ENCODE data around the gene COL4A1.

COL4A1 gene

DNA sequence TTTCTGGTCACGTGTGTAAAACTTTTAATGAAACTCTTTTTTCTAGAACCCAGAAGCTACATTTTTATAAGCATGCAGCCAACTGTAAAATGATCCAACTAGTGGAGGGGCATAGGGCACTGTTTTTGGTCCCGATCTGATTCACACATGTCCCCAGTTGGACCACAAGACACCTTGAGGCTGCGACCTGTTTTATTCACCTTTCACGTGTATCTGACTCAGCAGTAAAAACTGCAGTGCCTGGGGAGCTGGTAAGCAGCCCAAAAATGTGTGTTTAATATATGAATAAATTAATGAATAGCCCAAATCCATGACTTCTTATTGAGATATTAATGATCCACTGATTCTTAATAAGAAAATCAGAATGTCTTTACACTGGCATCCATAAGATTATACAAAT lies 140.4 kb downstream of the COL4A1 start:
- DNase-seq, result no peak
- no peak overlapping the region for H2BK120ac ChIP-seq (ENCODE audit: low read depth, low read length)
- no peak overlapping the region for H3K56ac ChIP-seq (ENCODE audit: low read length)
- no CpG with 5 or more reads among the region's 4 CpGs for WGBS (ENCODE audit: extremely low coverage, insufficient coverage, low lambda C conversion rate)
- no peak overlapping the region for H2AK5ac ChIP-seq (ENCODE audit: low read length)
- no peak overlapping the region for H3K27ac ChIP-seq (ENCODE audit: low read depth, low read length)
- no peaks in the 10 kb centered on the region for H3K79me2 ChIP-seq (ENCODE audit: control insufficient read depth, insufficient read depth, low read length)
- no peak overlapping the region for H3K4ac ChIP-seq (ENCODE audit: low read depth, low read length)
- H3K4me3 ChIP-seq (ENCODE audit: low read length), result no peak overlapping the region
- peaks cover 7% of the 10 kb centered on the region for H3K36me3 ChIP-seq (ENCODE audit: control insufficient read depth, insufficient read depth, low read length)
- H3K23ac ChIP-seq (ENCODE audit: low read length), result no peak overlapping the region
- no peaks in the 10 kb centered on the region for H3K27me3 ChIP-seq (ENCODE audit: insufficient read depth, low read length, poor library complexity)
- H2BK15ac ChIP-seq (replicated peaks; ENCODE audit: low read depth), result no peak overlapping the region
- H4K5ac ChIP-seq (ENCODE audit: low read length), result no peak overlapping the region
- H4K8ac ChIP-seq (ENCODE audit: low read depth, low read length), result no peak overlapping the region
- no peak overlapping the region for H3K4me2 ChIP-seq (ENCODE audit: low read length)
- H3K79me1 ChIP-seq (ENCODE audit: low read length), result no peaks in the 10 kb centered on the region
- no peak overlapping the region for H2BK5ac ChIP-seq (ENCODE audit: low read length)
- H3K4me1 ChIP-seq (ENCODE audit: control insufficient read depth, low read depth, low read length), result no peaks in the 10 kb centered on the region
- no peak overlapping the region for H3K18ac ChIP-seq (ENCODE audit: low read length)
- no peak overlapping the region for H3K9ac ChIP-seq (ENCODE audit: low read length)

GRCh38 chr13:110164706-110165105 lies 142.3 kb downstream of the COL4A1 start:
- Histone ChIP-seq H3K4me3 (ENCODE audit: low read length) (no peak overlapping the region), H3K27me3 (ENCODE audit: insufficient read depth, low read length, poor library complexity) (no peaks in the 10 kb centered on the region), H2BK5ac (ENCODE audit: low read length) (no peak overlapping the region), H3K4ac (ENCODE audit: low read depth, low read length) (no peak overlapping the region), H4K8ac (ENCODE audit: low read depth, low read length) (no peak overlapping the region), H2BK15ac (replicated peaks; ENCODE audit: low read depth) (no peak overlapping the region), H3K23ac (ENCODE audit: low read length) (no peak overlapping the region), H2BK120ac (ENCODE audit: low read depth, low read length) (no peak overlapping the region), H3K18ac (ENCODE audit: low read length) (no peak overlapping the region), H3K27ac (ENCODE audit: low read depth, low read length) (no peak overlapping the region), H2AK5ac (ENCODE audit: low read length) (no peak overlapping the region), H4K5ac (ENCODE audit: low read length) (no peak overlapping the region), H3K36me3 (ENCODE audit: control insufficient read depth, insufficient read depth, low read length) (peaks cover 9% of the 10 kb centered on the region), H3K79me2 (ENCODE audit: control insufficient read depth, insufficient read depth, low read length) (no peaks in the 10 kb centered on the region), H3K79me1 (ENCODE audit: low read length) (no peaks in the 10 kb centered on the region), H3K4me2 (ENCODE audit: low read length) (no peak overlapping the region), H3K4me1 (ENCODE audit: control insufficient read depth, low read depth, low read length) (no peaks in the 10 kb centered on the region), H3K56ac (ENCODE audit: low read length) (no peak overlapping the region), H3K9ac (ENCODE audit: low read length) (no peak overlapping the region)
- no CpG with 5 or more reads among the region's 8 CpGs for WGBS (ENCODE audit: extremely low coverage, insufficient coverage, low lambda C conversion rate)
- no peak for DNase-seq

DNA sequence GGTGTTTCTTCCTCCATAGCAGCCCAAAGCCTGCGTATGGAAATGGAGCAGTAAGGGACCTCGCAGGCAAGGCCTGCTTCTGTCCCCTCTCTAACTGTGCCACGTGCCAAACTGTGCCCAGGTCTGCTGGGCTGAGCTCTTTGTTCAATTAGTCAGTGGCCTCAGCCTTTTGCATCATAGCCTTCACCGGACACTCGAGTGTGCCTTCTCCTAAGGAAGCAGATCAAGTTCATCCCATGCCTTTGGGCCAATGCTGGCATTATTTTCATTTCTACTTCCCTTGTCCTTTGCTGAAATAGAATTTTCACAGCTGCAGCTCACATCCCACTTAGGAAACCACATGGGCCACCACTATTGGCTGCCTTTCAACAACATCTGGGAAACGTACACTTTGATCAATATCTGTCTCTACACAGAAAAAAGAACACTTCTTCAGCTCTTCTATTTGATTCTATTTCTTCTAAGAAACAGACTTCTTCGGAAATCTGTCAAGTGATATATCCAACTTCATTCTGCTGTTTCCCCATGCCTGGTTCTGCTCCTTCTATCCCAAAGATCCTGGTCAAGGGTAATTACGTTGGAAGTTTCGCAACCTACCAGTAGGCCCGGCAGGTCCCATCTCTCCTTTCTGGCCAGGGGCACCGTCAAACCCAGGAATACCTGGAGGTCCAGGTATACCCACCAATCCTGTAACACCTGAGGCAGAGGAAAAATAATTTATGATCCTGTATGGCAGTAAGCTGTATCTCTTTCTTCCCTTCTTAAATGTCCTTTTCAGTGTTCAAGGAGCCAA lies 143.9 kb downstream of the COL4A1 start:
- Histone ChIP-seq H4K8ac (ENCODE audit: low read depth, low read length) (no peak overlapping the region), H3K27ac (ENCODE audit: low read depth, low read length) (no peak overlapping the region), H2BK5ac (ENCODE audit: low read length) (no peak overlapping the region), H3K23ac (ENCODE audit: low read length) (no peak overlapping the region), H3K27me3 (ENCODE audit: insufficient read depth, low read length, poor library complexity) (no peaks in the 10 kb centered on the region), H3K4me2 (ENCODE audit: low read length) (no peak overlapping the region), H3K4me1 (ENCODE audit: control insufficient read depth, low read depth, low read length) (no peaks in the 10 kb centered on the region), H3K79me2 (ENCODE audit: control insufficient read depth, insufficient read depth, low read length) (no peaks in the 10 kb centered on the region), H3K36me3 (ENCODE audit: control insufficient read depth, insufficient read depth, low read length) (peaks cover 8% of the 10 kb centered on the region), H3K4me3 (ENCODE audit: low read length) (no peak overlapping the region), H3K56ac (ENCODE audit: low read length) (no peak overlapping the region), H3K4ac (ENCODE audit: low read depth, low read length) (no peak overlapping the region), H2BK120ac (ENCODE audit: low read depth, low read length) (no peak overlapping the region), H3K9ac (ENCODE audit: low read length) (no peak overlapping the region), H3K79me1 (ENCODE audit: low read length) (no peaks in the 10 kb centered on the region), H3K18ac (ENCODE audit: low read length) (no peak overlapping the region), H2AK5ac (ENCODE audit: low read length) (no peak overlapping the region), H2BK15ac (replicated peaks; ENCODE audit: low read depth) (no peak overlapping the region), H4K5ac (ENCODE audit: low read length) (no peak overlapping the region)
- DNase-seq, result no peak
- no CpG with 5 or more reads among the region's 11 CpGs for WGBS (ENCODE audit: extremely low coverage, insufficient coverage, low lambda C conversion rate)

DNA sequence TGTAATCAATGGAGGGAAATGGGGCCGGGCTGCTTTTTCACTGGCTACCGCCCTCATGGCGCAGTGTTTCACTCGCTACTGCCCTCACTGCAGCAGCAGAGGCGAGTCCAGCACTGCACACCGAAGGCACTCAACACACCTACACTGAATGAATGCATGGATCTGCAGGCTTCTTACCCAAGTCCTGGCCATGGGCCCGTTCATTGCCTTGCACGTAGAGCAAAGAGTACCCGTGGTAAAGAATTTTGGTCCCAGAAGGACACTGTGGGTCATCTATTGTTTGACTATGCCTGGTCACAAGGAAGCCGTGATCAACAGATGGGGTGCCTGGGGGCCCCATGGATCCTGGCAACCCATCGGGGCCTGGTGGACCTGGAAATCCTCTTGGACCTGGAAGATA lies 144.9 kb downstream of the COL4A1 start:
- no peaks in the 10 kb centered on the region for H3K79me1 ChIP-seq (ENCODE audit: low read length)
- no peak overlapping the region for H3K4me3 ChIP-seq (ENCODE audit: low read length)
- no peak overlapping the region for H2BK15ac ChIP-seq (replicated peaks; ENCODE audit: low read depth)
- H2BK5ac ChIP-seq (ENCODE audit: low read length), result no peak overlapping the region
- H3K9ac ChIP-seq (ENCODE audit: low read length), result no peak overlapping the region
- no peaks in the 10 kb centered on the region for H3K27me3 ChIP-seq (ENCODE audit: insufficient read depth, low read length, poor library complexity)
- no peak overlapping the region for H3K18ac ChIP-seq (ENCODE audit: low read length)
- H3K56ac ChIP-seq (ENCODE audit: low read length), result no peak overlapping the region
- no peak overlapping the region for H3K4ac ChIP-seq (ENCODE audit: low read depth, low read length)
- peaks cover 8% of the 10 kb centered on the region for H3K36me3 ChIP-seq (ENCODE audit: control insufficient read depth, insufficient read depth, low read length)
- no peak for DNase-seq
- H3K27ac ChIP-seq (ENCODE audit: low read depth, low read length), result peak overlapping the region; percentile 3
- WGBS (ENCODE audit: extremely low coverage, insufficient coverage, low lambda C conversion rate), result no CpG with 5 or more reads among the region's 11 CpGs
- H4K8ac ChIP-seq (ENCODE audit: low read depth, low read length), result no peak overlapping the region
- H3K23ac ChIP-seq (ENCODE audit: low read length), result no peak overlapping the region
- no peak overlapping the region for H4K5ac ChIP-seq (ENCODE audit: low read length)
- H2BK120ac ChIP-seq (ENCODE audit: low read depth, low read length), result no peak overlapping the region
- no peak overlapping the region for H3K4me2 ChIP-seq (ENCODE audit: low read length)
- H3K79me2 ChIP-seq (ENCODE audit: control insufficient read depth, insufficient read depth, low read length), result no peaks in the 10 kb centered on the region
- H2AK5ac ChIP-seq (ENCODE audit: low read length), result no peak overlapping the region
- H3K4me1 ChIP-seq (ENCODE audit: control insufficient read depth, low read depth, low read length), result no peaks in the 10 kb centered on the region

- H3K9ac ChIP-seq (ENCODE audit: low read length), result no peak overlapping the region
- no peaks in the 10 kb centered on the region for H3K79me1 ChIP-seq (ENCODE audit: low read length)
- peaks cover 8% of the 10 kb centered on the region for H3K36me3 ChIP-seq (ENCODE audit: control insufficient read depth, insufficient read depth, low read length)
- no peaks in the 10 kb centered on the region for H3K4me1 ChIP-seq (ENCODE audit: control insufficient read depth, low read depth, low read length)
- no peak overlapping the region for H3K27ac ChIP-seq (ENCODE audit: low read depth, low read length)
- H3K79me2 ChIP-seq (ENCODE audit: control insufficient read depth, insufficient read depth, low read length), result no peaks in the 10 kb centered on the region
- H2AK5ac ChIP-seq (ENCODE audit: low read length), result no peak overlapping the region
- no peak overlapping the region for H3K23ac ChIP-seq (ENCODE audit: low read length)
- no peak overlapping the region for H3K56ac ChIP-seq (ENCODE audit: low read length)
- no peak overlapping the region for H2BK15ac ChIP-seq (replicated peaks; ENCODE audit: low read depth)
- no peak overlapping the region for H3K4ac ChIP-seq (ENCODE audit: low read depth, low read length)
- H2BK120ac ChIP-seq (ENCODE audit: low read depth, low read length), result no peak overlapping the region
- no peak for DNase-seq
- H3K4me3 ChIP-seq (ENCODE audit: low read length), result no peak overlapping the region
- WGBS (ENCODE audit: extremely low coverage, insufficient coverage, low lambda C conversion rate), result no CpG with 5 or more reads among the region's 10 CpGs
- no peak overlapping the region for H3K18ac ChIP-seq (ENCODE audit: low read length)
- H3K4me2 ChIP-seq (ENCODE audit: low read length), result no peak overlapping the region
- no peak overlapping the region for H4K5ac ChIP-seq (ENCODE audit: low read length)
- H3K27me3 ChIP-seq (ENCODE audit: insufficient read depth, low read length, poor library complexity), result no peaks in the 10 kb centered on the region
- no peak overlapping the region for H2BK5ac ChIP-seq (ENCODE audit: low read length)
- H4K8ac ChIP-seq (ENCODE audit: low read depth, low read length), result no peak overlapping the region
These were observed 145.7 kb downstream of the COL4A1 start for GRCh38 chr13:110161112-110161882.
